ENCODE results near the gene TOMM20. TPM values are rescaled to one million over a fixed set of nuclear protein-coding genes. Genes with fewer than 3 reads are reported as not detected.

TOMM20 gene
- total RNA-seq, 2 donors from 2014 or later, result 144 to 147 TPM

DNA sequence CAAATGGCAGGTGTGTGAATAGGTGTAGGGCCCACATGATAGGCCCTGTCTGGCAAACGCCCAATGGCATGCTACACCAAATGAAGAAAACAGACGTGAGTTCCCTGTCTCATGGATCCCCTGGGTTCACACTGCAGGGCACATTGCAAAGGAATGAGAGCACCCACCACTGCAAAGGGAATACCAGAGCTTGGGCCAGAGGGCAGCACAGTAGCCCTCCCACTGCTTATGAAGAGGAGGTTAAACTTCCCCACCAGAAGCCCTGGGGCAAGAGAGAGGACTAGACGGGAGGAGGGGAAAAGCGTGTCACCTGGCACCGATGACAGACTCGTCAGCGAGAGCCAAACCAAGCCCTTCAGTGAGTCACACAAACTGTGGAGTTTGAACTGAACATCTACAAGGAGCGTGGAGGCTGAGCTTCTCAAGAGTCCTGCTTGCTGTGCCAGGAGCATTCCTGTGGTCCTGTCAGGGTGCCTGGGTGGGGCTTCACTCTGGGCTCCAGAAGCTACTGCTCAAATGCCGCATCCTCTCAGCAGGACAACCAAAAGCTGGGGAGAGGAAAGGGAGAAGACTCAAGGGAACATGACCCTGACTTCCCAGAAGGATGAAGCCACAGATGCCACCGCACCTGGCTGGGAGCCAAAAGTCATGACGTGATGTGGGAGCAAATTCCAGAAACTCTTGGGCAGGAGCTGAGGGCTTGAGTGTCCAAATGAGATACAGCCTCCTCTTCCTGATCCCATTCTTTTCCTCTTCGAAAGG is 61.1 kb downstream of the TOMM20 start:
- Mint-ChIP-seq H3K27ac (peak overlapping the region in 1 of 2 donors; percentile 6), H3K36me3 (peaks cover 0 to 5% of the 10 kb centered on the region in 2 donors)
- DNase-seq (ENCODE audit: low spot score in 2 of 2), result no peak

DNA sequence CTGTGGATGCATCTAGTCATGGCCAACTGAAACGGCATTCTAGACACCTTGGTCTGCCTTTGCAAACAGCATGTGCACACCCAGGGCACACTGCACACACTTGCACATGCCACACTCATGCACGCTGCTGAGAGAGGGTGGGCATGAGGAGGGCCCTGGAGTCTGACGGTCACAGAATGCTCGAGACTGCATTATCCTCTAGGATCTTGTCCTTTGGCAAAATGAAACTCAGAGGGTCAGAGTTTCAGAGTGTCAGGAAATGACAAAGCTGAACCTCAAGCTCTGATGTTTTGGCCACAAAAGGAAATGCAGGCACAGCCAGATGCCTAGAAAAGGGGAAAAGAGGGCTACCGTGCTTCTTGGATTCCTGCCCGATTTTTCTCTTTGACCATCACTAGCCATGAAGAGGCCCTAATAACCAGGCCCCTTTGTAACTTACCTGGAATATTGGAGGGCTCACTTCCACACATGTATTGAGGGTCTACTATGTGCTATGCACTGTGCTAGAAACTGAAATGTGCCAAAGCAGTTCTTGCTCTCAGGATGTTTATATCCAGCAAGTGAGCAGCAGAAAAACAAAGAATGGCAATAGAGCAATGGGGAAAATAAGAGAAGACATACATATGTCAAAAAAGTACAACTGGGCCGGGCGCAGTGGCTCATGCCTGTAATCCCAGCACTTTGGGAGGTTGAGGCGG is 65.4 kb downstream of the TOMM20 start:
- no peak for DNase-seq (ENCODE audit: low spot score in 2 of 2)
- Mint-ChIP-seq H3K9me3 (no peaks in the 10 kb centered on the region), H3K36me3 (peaks cover 0 to 5% of the 10 kb centered on the region in 2 donors), H3K27ac (peak overlapping the region in 1 of 2 donors; percentile 53)
- ATAC-seq, result peak; percentile 24 to 60

More for the DNA sequence above, 61.1 kb downstream of the TOMM20 start:
- ATAC-seq, result peak; percentile 73 to 74
- no peaks in the 10 kb centered on the region for H3K9me3 Mint-ChIP-seq

DNA sequence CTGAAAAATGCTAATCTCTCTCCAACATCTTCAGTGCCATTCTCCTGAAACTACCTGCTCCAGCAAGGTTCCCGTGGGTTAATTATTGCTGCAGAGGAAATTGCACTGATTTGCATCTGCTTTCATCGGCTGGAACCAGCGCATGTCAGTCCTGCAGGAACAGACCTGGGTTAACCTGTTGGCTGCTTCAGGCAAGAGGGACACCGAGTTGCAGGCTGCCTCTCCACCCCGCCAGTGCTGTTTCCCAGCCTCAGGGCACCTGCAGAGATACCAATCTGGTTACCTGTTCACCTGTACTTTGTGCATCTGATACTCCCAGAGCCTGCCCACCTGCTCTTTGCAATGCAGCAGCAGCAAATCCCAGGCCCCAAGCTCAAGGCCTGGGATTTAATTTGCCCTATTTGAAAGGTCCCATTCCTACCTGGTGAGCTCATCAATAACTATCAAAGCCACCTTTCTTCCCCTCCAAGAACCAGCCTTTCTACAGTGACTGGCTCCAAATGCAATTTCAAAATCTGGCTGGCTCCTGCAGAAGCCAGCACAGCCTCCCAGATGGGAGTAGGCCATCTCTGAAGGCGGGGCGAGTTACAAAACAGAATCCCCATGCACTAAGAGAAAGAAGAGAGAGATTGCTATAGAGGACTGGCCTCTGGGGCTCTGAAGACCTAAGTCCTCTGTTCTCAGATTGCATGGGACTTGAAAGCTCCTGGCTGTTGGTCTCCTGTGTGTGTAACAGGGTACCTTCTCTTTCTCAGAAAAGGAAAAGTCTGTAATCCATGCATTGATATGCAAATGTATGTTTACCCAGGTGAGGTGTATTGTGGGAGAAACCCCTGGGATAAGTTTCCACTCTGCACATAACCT is 67.8 kb downstream of the TOMM20 start:
- DNase-seq (ENCODE audit: low spot score in 2 of 2), result no peak
- no peaks in the 10 kb centered on the region for H3K9me3 Mint-ChIP-seq
- no peak for ATAC-seq
- H3K36me3 Mint-ChIP-seq, result no peaks in the 10 kb centered on the region
- no peak overlapping the region for H3K27ac Mint-ChIP-seq

Other genes with a start within 250 kb of the TOMM20 start
- 100 to 1,000 TPM; 132 to 142 TPM for gene RBM34, start 32.4 kb upstream of the TOMM20 start, total RNA-seq
- gene ARID4B, start 199.3 kb upstream of the TOMM20 start, total RNA-seq, result 10 to 100 TPM; 58.4 to 65.7 TPM
- gene GGPS1, start 199.7 kb upstream of the TOMM20 start, total RNA-seq, result 10 to 100 TPM; 33.6 to 36.1 TPM
- 10 to 100 TPM; 26.9 to 28.8 TPM for gene TBCE, start 238.6 kb upstream of the TOMM20 start, total RNA-seq